Stimulated activated CD8-positive, alpha-beta memory T cell treated with anti-CD3 and anti-CD28 coated beads, Interleukin-15, amount 100 ng/mL, for 24 hours (primary cell): Measurements from ENCODE around the gene IL16.
"Not testable (repeated sequence)": the region's sequence is repeated elsewhere in the genome, so short reads cannot be mapped to it uniquely, and the experiment has no call there.

ENCODE experiments used
- DNase-seq: peaks from one replicate; pipeline ENCODE4 v3.0.0-alpha.2; 2020; ENCODE audit warnings: low read depth

IL16 gene

GRCh38 chr15:81314378-81314777 lies 117.7 kb downstream of the IL16 start:
- no peak for DNase-seq

- DNase-seq: no peak
These were observed 118.9 kb downstream of the IL16 start for GRCh38 chr15:81315452-81316175.

DNA sequence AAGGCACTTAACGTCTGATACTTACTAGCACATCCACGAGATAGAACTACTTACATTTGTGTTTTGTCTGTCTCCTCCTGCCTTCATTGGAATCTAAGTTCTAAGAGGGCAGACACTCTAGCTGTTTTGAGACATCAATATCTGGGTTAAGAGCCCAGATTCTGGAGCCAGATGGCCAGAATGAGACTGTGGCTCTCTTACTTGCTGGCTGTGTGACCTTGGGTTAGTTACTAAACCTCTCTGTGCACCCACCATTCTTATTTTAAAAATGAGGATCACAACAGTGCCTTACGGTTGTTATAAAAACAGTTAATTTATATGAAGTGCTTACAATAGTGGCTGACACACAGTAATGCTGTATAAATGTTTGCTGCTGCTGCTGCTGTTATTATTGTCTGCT lies 119.6 kb downstream of the IL16 start:
- DNase-seq: no peak

GRCh38 chr15:81317642-81318017 lies 121.0 kb downstream of the IL16 start:
- no peak for DNase-seq

- no peak for DNase-seq
These were observed 125.0 kb downstream of the IL16 start for GRCh38 chr15:81321667-81322066.

GRCh38 chr15:81322676-81323253 lies 126.1 kb downstream of the IL16 start:
- DNase-seq: no peak

DNA sequence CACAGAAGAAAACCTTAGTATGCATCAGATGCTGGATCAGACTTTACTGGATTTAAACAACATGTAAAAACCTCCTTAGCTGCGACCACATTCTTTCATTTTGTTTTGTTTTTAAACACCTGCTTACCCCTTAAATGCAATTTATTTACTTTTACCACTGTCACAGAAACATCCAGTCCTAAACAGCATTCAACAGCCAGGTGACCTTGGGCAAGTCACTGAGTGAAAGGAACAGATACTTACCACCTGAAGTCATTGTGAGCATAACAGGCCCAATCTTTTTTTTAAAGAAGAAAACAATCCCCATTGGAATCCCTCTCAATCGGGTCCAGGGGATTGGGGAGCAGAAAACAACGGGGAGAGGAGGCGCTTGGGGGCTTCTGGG lies 126.9 kb downstream of the IL16 start:
- no peak for DNase-seq

- peak; percentile 85 for DNase-seq
These were observed 127.5 kb downstream of the IL16 start, which contains the start of gene STARD5 for GRCh38 chr15:81323944-81324881. TSS of gene STARD5 (minus strand) at chr15:81324141. CDS start at chr15:81324099, 42 bp downstream.

- no peak for DNase-seq
These were observed 130.0 kb downstream of the IL16 start for GRCh38 chr15:81326466-81327212.

DNA sequence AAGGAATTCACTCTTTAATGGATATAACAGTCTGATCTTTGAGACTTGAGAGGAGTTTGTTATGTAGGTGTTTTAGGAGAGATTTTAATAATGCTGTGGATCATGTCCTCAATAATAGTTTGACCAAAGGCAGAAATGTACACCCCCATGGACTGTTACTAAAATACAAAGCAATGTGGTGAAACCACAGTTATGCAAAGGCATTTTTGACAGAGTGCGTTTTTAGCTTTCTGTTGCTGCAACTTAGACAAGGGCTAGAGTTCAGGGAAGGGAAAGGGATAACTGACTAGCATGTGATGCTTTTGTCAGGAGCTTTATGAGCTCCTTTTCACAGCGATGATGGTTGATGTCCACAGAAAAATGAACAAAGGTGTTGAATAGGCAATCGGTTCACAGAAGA lies 130.8 kb downstream of the IL16 start:
- no peak for DNase-seq

DNA sequence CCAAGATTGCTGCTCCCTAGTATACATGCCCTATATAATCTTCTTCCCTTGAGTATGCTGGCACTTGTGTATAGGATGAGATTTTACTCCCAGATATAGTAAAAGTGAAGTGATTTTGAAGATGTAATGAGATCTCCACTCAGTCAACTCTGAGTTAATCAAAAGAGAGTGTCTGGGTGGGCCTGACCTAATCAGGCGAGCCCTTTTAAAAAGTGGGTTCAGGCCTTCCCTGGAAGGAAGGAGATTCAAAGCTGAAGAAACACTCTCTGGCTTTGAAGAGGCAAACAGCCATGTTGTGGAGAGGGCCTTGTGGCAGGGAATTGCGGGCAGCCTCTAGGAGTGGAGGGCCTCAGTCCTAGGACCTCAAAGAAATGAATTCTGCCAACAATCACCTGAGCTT lies 132.8 kb downstream of the IL16 start:
- no peak for DNase-seq

DNA sequence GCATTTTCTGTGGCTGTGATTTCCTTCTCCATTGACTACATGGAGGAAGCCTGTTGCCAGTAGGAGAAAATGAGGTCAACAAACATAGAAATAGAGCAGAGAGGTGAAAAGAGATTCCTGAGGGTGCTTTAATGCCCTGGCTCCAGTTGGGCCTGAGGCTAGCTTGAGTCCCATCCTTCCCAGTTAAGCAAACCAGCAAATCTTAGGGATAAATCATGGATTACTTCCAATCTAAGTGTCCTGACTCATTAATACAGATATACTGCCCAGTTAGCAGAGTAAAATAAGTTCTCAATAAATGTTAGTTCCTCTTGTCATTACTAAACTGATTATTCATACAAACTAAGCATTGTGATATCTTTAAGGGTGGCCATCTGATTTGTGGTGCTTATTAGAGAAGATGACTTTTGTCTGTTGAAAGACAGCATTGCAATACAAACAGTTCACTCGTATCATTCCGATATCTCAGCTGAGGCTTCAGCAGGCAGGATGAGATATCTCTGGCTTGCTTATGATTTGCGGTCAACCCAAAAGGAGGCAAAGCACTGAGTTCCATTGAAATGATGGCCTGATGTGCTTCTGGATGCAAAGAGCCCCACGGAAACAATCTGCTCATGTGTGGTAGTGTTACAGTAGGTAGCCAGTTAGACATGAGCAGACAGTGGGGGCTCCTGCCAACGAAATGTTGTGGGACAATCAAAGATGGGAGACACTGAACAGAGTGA lies 133.8 kb downstream of the IL16 start:
- no peak for DNase-seq

GRCh38 chr15:81331141-81331540 lies 134.5 kb downstream of the IL16 start:
- not testable (repeated sequence) for DNase-seq

- no peak for DNase-seq
These were observed 134.9 kb downstream of the IL16 start for GRCh38 chr15:81331600-81331999.

DNA sequence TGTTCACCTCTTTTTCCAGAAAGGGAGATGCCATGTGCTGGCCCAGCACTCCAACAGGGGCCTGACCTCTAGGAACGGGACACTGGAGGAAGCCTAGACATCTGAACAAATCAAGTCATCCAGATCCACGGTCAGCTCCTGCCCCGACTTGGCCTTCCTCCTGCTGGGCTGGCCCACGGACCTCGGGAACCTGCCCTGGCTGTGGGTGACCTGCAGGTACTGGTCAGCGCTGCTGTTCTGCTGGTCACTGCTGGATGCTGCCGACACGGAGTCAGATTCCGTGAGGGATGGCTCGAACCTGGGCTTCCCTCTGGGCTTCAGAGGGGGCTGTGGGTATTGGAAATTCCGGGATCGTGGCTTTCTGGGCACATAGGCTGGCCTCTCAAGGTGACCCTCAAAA lies 135.6 kb downstream of the IL16 start:
- no peak for DNase-seq

GRCh38 chr15:81333363-81333762 lies 136.7 kb downstream of the IL16 start:
- DNase-seq: no peak

DNA sequence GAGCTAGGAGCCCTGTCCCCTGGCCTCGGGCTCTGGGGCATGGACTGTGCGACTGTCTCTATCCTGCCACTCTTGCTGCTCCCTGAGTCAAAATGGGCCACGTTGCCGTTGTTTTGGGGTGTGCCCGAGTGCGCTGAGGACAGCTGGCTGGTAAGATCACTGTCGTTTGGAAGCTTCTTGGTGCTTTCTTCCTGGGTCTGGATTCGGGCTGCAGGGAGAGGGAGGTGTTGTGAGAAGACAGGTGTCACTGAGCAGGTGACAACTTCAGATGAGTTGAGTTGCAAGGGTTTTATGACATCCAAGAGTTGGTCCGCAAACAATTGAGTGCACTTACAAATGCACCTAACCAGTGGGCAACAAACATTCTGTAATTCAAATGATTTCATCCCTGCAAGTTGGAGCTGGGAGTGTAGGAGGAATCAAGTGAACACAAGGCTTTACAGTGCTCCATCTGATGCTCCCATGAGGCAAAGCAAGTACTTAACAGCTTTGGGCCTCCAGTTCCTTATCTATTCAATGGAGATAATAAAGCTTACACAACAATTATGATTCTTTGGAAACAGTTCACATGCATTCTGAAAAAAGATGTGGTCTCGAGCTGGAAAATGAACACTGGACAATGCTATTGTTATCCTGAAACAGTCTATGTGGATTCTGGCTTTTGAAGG lies 138.2 kb downstream of the IL16 start:
- no peak for DNase-seq

GRCh38 chr15:81335631-81336030 lies 139.0 kb downstream of the IL16 start:
- DNase-seq: no peak

- DNase-seq: no peak
These were observed 139.9 kb downstream of the IL16 start for GRCh38 chr15:81336568-81336967.

GRCh38 chr15:81337241-81337640 lies 140.6 kb downstream of the IL16 start:
- DNase-seq: no peak

- no peak for DNase-seq
These were observed 141.1 kb downstream of the IL16 start for GRCh38 chr15:81337713-81338157.
